NT2/D1 (cell line): Measurements from ENCODE around the gene TIAM2.

ENCODE experiments used
- YY1 ChIP-seq: IDR thresholded peaks from 2 replicates; pipeline ENCODE4 v1.6.1; 2011; ENCODE audit not compliant: insufficient read length, insufficient read depth
- ZNF274 ChIP-seq: IDR thresholded peaks from 2 replicates; pipeline ENCODE4 v1.6.1; 2011; ENCODE audit warnings: mild to moderate bottlenecking, low read depth, low read length

- no peak for TF ChIP-seq YY1
- no peak for TF ChIP-seq ZNF274
Measured at GRCh38 chr6:155141002-155141401, 145.9 kb downstream of the TIAM2 start.
